Retinal pigment epithelial cell (primary cell): ENCODE measurements around the gene DUS4L.

ENCODE experiments used
- DNase-seq: peaks from one replicate; pipeline ENCODE4 v3.0.0-alpha.2; 2010; ENCODE audit warnings: low read depth
- H3K4me3 ChIP-seq: 2 replicates; pipeline ENCODE4 v1.5.1; 2011; ENCODE audit warnings: mild to moderate bottlenecking, low read length, control low read depth, moderate library complexity
- TF ChIP-seq, protein P1 (sequence below): conservative IDR thresholded peaks from 2 replicates; pipeline ENCODE4 v1.5.1; 2011; ENCODE audit warnings: low read depth, low read length, control low read depth, inconsistent platforms

The DUS4L gene

DNA sequence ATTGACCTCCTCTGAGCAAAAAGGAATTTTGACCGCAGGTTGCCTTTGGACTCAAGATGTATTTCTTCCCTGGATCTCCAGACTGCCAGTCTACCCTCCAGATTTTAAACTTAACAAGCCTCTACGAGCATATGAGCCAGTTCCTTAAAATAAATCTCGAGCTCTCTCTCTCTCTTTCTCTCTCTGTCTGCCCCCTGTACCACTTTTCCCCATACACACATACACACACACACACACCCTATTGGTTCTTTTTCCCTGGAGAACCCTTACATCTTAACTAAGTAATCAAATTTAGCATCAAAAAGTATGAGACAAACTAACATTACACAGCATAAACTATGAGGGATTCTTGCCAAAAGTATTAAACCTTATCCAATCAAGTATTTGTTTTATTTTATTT, 27.6 kb downstream of the DUS4L start:
- no peak overlapping the region for H3K4me3 ChIP-seq
- TF ChIP-seq, protein P1, sequence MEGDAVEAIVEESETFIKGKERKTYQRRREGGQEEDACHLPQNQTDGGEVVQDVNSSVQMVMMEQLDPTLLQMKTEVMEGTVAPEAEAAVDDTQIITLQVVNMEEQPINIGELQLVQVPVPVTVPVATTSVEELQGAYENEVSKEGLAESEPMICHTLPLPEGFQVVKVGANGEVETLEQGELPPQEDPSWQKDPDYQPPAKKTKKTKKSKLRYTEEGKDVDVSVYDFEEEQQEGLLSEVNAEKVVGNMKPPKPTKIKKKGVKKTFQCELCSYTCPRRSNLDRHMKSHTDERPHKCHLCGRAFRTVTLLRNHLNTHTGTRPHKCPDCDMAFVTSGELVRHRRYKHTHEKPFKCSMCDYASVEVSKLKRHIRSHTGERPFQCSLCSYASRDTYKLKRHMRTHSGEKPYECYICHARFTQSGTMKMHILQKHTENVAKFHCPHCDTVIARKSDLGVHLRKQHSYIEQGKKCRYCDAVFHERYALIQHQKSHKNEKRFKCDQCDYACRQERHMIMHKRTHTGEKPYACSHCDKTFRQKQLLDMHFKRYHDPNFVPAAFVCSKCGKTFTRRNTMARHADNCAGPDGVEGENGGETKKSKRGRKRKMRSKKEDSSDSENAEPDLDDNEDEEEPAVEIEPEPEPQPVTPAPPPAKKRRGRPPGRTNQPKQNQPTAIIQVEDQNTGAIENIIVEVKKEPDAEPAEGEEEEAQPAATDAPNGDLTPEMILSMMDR = no peak
- DNase-seq = no peak

DNA sequence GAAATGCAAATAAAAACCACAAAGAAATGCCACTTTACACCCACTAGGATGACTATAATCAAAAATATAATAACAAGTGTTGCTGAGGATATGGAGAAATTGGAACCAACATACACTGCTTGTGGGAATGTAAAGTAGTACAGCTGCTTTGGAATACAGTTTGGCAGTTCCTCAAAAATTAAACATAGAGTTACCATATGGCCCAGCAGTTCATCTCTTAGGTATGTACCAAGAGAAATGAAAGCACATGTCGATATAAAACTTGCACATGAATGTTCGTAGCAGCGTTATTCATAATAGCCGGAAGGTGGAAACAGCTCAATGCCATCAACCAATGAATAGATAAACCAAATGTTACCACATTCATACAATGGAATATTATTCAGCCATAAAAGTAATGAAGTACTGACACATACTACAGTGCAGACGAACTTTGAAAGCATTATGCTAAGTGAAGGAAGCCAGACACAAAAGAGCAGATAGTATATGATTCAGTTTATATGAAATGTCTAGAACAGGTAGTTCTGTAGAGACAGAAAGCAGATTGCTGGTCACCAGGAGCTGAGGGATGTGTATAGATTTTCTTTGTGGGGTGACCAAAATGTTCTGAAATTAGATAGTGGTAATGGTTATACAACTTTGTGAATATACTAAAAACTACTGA, 28.7 kb downstream of the DUS4L start:
- TF ChIP-seq, protein P1 = no peak
- no peak overlapping the region for H3K4me3 ChIP-seq
- no peak for DNase-seq

DNA sequence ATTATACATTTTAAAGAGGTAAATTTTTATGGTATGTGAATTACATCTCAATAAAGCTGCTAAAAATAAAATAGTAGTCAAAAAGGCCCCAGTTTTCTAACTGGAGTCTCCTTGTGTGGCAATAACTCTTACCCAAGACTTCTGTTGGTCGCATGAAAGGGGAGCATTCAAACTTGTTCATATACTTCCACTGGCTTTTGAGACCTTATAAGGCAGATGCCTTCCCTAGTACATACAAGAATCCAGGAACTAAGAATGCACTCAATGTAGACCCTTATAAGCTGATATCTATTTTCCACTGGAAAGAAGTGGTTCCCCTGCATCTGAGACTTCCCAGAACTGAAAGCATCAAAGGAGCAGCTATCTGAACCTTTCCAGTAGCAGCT, 29.2 kb downstream of the DUS4L start:
- DNase-seq = no peak
- H3K4me3 ChIP-seq = no peak overlapping the region
- TF ChIP-seq, protein P1 = no peak

- DNase-seq = no peak
- TF ChIP-seq, protein P1 = no peak
- H3K4me3 ChIP-seq = no peak overlapping the region
Observed at GRCh38 chr7:107594961-107595737, 31.4 kb downstream of the DUS4L start.

DNA sequence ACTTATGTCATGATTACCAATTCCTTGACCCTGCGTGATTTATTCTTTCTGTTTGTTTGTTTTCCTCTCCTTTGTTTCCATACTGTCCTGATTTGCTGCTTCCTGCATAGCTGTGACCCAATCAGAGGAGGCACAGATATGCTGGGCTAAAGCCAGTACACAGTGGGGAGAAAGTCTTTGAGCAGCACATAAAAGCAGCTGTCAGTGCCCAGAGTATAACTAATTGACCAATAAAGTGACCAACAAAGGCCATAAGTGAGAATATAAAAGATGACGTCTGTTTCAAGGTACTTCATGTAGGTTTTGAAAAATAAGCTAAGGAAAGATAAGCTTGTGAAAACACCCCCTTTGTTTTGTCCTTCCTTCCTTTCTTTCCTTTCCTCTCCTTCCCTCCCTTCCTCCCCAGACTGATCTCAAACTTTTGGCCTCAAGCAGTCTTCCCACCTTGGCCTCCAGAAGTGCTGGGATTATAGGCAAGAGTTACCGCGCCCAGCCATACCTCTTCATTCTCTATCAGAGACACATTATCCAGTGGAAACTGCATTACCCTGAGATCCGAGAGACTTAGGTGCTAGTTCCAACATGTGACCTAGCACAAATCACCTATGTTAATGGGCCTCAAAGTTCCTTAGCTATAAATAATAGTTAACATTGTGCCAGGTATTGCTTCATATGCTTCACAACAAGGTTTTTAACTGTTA, 33.3 kb downstream of the DUS4L start:
- DNase-seq = no peak
- no peak overlapping the region for H3K4me3 ChIP-seq
- TF ChIP-seq, protein P1 = no peak

- H3K4me3 ChIP-seq = no peak overlapping the region
- TF ChIP-seq, protein P1 = no peak
- no peak for DNase-seq
Observed at GRCh38 chr7:107597582-107597916, 33.8 kb downstream of the DUS4L start.
